GM12878 (cell line): ENCODE measurements around the gene NRTN. TPM values are rescaled to one million over a fixed set of nuclear protein-coding genes. Genes with fewer than 3 reads are reported as not detected.

Source experiments
- ATAC-seq: fragments of 200-7000 bp; cut with Tn5 transposase; 3 replicates; pipeline ENCODE4 v1.9.1; 2020; ENCODE audit warnings: mild to moderate bottlenecking, moderate library complexity
- BruUV-seq: library from RNA; stranded (reverse); fragments of 400-500 nt; replicated peaks from 2 replicates; lab custom pipeline; 2021; lab: Mats Ljungman, UMichigan
- CTCF ChIA-PET: fragments of 300-600 bp; sonication (Branson Sonifier 250); formaldehyde crosslinking; extraction: SDS; loops from one replicate; lab custom pipeline; 2021; ENCODE audit warnings: inconsistent platforms; lab: Yijun Ruan, JAX
- POLR2A ChIA-PET: fragments of 350-600 bp; formaldehyde crosslinking; extraction: SDS; loops from one replicate; lab custom pipeline; 2021; ENCODE audit warnings: inconsistent platforms; lab: Charles Lee
- RAD21 ChIA-PET: fragments of 300-600 bp; sonication (Branson Sonifier 250); formaldehyde crosslinking; loops from one replicate; lab custom pipeline; 2023; ENCODE audit warnings: antibody characterized with exemption; ENCODE audit not compliant: unreplicated experiment; lab: Charles Lee
- SMC1A ChIA-PET: fragments of 300-600 bp; sonication (Branson Sonifier 250); formaldehyde crosslinking; loops from one replicate; lab custom pipeline; 2023; ENCODE audit not compliant: unreplicated experiment, uncharacterized antibody; lab: Charles Lee
- DNase-seq: peaks from one replicate; pipeline ENCODE4 v3.0.0-alpha.2; 2011; ENCODE audit warnings: low read depth, low spot score
- FAIRE-seq: peaks from 3 replicates; lab custom pipeline; 2011; peaks lifted over from hg19 to GRCh38; lab: Jason Lieb, UNC
- H2AFZ ChIP-seq: 2 replicates; pipeline ENCODE4 v1.6.0; 2011; ENCODE audit warnings: low read depth, low read length, control low read depth; ENCODE audit not compliant: control insufficient read depth
- H3K27ac ChIP-seq: 2 replicates; pipeline ENCODE4 v1.5.1; 2011; ENCODE audit warnings: control low read depth; ENCODE audit not compliant: control insufficient read depth, insufficient read depth
- H3K27me3 ChIP-seq, 2 experiments: replicated peaks in 1 of 2; 2 replicates each; pipeline versions ENCODE4 v1.6.0 to v1.6.1; 2011; ENCODE audit warnings: low read length in 1 of 2; ENCODE audit not compliant: control insufficient read depth in 2 of 2, insufficient read depth in 2 of 2
- H3K36me3 ChIP-seq, 2 experiments: 2 replicates each; pipeline ENCODE4 v1.5.1; 2011; ENCODE audit warnings: low read length in 1 of 2; ENCODE audit not compliant: control insufficient read depth in 2 of 2, insufficient read depth in 2 of 2
- H3K4me1 ChIP-seq: 2 replicates; pipeline ENCODE4 v1.6.1; 2011; ENCODE audit warnings: mild to moderate bottlenecking, low read length, moderate library complexity, mixed read lengths; ENCODE audit not compliant: control insufficient read depth, insufficient read depth
- H3K4me2 ChIP-seq: 2 replicates; pipeline ENCODE4 v1.6.0; 2011; ENCODE audit warnings: control low read depth; ENCODE audit not compliant: control insufficient read depth, insufficient read depth
- H3K4me3 ChIP-seq: fragments of 200-600 bp; sonication (generic); 2 replicates; pipeline ENCODE4 v1.5.1; 2016
- H3K79me2 ChIP-seq: 2 replicates; pipeline ENCODE4 v1.6.0; 2011; ENCODE audit warnings: low read length; ENCODE audit not compliant: control insufficient read depth, insufficient read depth
- H3K9ac ChIP-seq: 2 replicates; pipeline ENCODE4 v1.8.0; 2011; ENCODE audit warnings: low read length, control low read depth, mixed read lengths; ENCODE audit not compliant: control insufficient read depth, insufficient read depth
- H3K9me3 ChIP-seq: replicated peaks from 3 replicates; pipeline ENCODE4 v1.5.1; 2011; ENCODE audit warnings: mild to moderate bottlenecking, low read length; ENCODE audit not compliant: control insufficient read depth, insufficient read depth
- H4K20me1 ChIP-seq: 2 replicates; pipeline ENCODE4 v1.6.0; 2011; ENCODE audit not compliant: control insufficient read depth, insufficient read depth
- ESRRA ChIP-seq: IDR thresholded peaks from 2 replicates; pipeline ENCODE4 v1.6.1; 2012; ENCODE audit warnings: mild to moderate bottlenecking, low read length, improper control_type of control experiment
- KAT2A ChIP-seq: conservative IDR thresholded peaks from 2 replicates; pipeline ENCODE4 v1.6.1; 2011; ENCODE audit warnings: low read depth, low read length; ENCODE audit not compliant: control insufficient read depth
- MXI1 ChIP-seq: fragments of 150-350 bp; IDR thresholded peaks from 2 replicates; pipeline ENCODE4 v1.6.1; 2011; ENCODE audit warnings: low read depth, mild to moderate bottlenecking, inconsistent platforms, low read length, improper control_type of control experiment
- PAX5 ChIP-seq: IDR thresholded peaks from 2 replicates; pipeline ENCODE4 v1.6.1; 2011; ENCODE audit warnings: low read depth, low read length, borderline replicate concordance
- RCOR1 ChIP-seq: conservative IDR thresholded peaks from 2 replicates; pipeline ENCODE4 v1.6.1; 2012; ENCODE audit warnings: low read depth, low read length, improper control_type of control experiment
- SREBF2 ChIP-seq: IDR thresholded peaks from 2 replicates; pipeline ENCODE4 v1.6.1; 2012; ENCODE audit warnings: mild to moderate bottlenecking, low read length
- ZNF207 ChIP-seq: fragments of 450-650 bp; IDR thresholded peaks from 2 replicates; pipeline ENCODE4 v1.6.1; 2014; ENCODE audit warnings: antibody characterized with exemption, mild to moderate bottlenecking, borderline replicate concordance
- ZNF274 ChIP-seq: IDR thresholded peaks from one replicate; pipeline ENCODE4 v1.8.0; 2011; ENCODE audit not compliant: insufficient read length, insufficient read depth
- WGBS: methylation state at CpG from one replicate; pipeline ENCODE4 v1.1.6; 2016; ENCODE audit warnings: low lambda C conversion rate; ENCODE audit not compliant: insufficient replicate concordance, insufficient coverage; ENCODE audit errors: missing lambda C conversion rate; 5-methylcytosine and 5-hydroxymethylcytosine counted together
- in situ Hi-C: fragments of 300-500 bp; cut with MboI; formaldehyde crosslinking; loops from 9 replicates; pipeline ENCODE4 v1.14.3; 2018; ENCODE audit warnings: mixed read lengths
- intact Hi-C: fragments of 100-400 bp; cut with micrococcal nuclease; formaldehyde crosslinking; loops from one replicate; pipeline ENCODE4 v1.14.2; 2022; ENCODE audit not compliant: unreplicated experiment
- polyA plus RNA-seq, 11 experiments: library from polyadenylated mRNA; depleted of rRNA in 4 of 11; unstranded in 6 of 11; stranded (reverse) in 5 of 11; fragments of >200 nt; fragmentation: Nextera tagmentation in 4 of 11; fragmentation: Illumina TruSeq in 1 of 11; extraction: Ambion mirVana in 4 of 11; extraction: Trizol in 1 of 11; gene quantifications; 1 replicate in 1 of 11; 2 replicates in 10 of 11; pipeline versions ENCODE4 v1.2.1 to v1.2.3, GENCODE V29; 2011 to 2016; ENCODE audit warnings: inconsistent platforms in 2 of 11, missing spikeins in 2 of 11, low read depth in 1 of 11
- total RNA-seq, 4 experiments: library from RNA; depleted of rRNA in 3 of 4; stranded (reverse); fragments of >200 nt in 3 of 4; fragmentation: Illumina TruSeq in 1 of 4; extraction: Trizol in 1 of 4; gene quantifications; 2 replicates each; pipeline versions ENCODE4 v1.2.1 to v1.2.3, GENCODE V29; 2013 to 2021
- TF ChIP-seq, protein P1 (sequence below): IDR thresholded peaks from 2 replicates; pipeline ENCODE4 v1.6.1; 2012; ENCODE audit warnings: mild to moderate bottlenecking, low read depth, low read length
- TF ChIP-seq, protein P2 (sequence below): fragments of 450-650 bp; IDR thresholded peaks from 2 replicates; pipeline ENCODE4 v1.6.1; 2017; ENCODE audit warnings: low read depth, mild to moderate bottlenecking, moderate library complexity
- TF ChIP-seq, protein P3 (sequence below): fragments of 450-650 bp; IDR thresholded peaks from 2 replicates; pipeline ENCODE4 v1.6.1; 2018; ENCODE audit warnings: mild to moderate bottlenecking, low read depth, moderate library complexity; ENCODE audit not compliant: partially characterized antibody
- TF ChIP-seq, protein P4 (sequence below): fragments of 450-650 bp; IDR thresholded peaks from 2 replicates; pipeline ENCODE4 v1.6.1; 2017; ENCODE audit warnings: mild to moderate bottlenecking, moderate library complexity

The NRTN gene
- total and polyA plus RNA-seq, 10 of the 15 experiments (the other 5 are each of a cell fraction or from before 2014, with no cell fraction given), result not detected

DNA sequence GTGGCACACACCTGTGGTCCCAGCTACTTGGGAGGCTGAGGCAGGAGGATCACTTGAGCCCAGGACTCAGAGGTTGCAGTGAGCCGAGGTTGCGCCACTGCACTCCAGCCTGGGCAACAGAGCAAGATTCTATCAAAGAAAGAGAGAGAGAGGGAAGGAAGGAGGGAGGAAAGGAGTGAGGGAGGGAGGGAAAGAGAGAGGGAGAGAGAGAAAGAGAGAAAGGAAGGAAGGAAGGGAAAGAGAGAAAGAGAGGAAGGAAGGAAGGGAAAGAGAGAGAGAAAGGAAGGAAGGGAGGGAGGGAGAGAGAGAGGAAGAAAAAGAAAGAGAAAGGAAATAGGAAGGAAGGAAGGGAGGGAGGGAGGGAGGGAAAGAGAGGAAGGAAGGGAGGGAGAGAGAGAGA, 12.4 kb downstream of the NRTN start:
- H3K36me3 ChIP-seq, result no peaks in the 10 kb centered on the region
- ChIA-PET SMC1A (no interaction called here), RAD21 (no interaction called here), POLR2A (no interaction called here), CTCF (no interaction called here)
- no peaks in the 10 kb centered on the region for H3K9me3 ChIP-seq
- no peak overlapping the region for H3K9ac ChIP-seq
- intact Hi-C loops (no loop called here), in situ Hi-C loops (no loop called here)
- DNase-seq (no peak), ATAC-seq (no peak), FAIRE-seq (no peak)
- H2AFZ ChIP-seq, result no peak overlapping the region
- H3K27ac ChIP-seq, result no peak overlapping the region
- no peaks in the 10 kb centered on the region for H4K20me1 ChIP-seq
- BruUV-seq, result no TSS peak
- H3K4me1 ChIP-seq, result no peaks in the 10 kb centered on the region
- no peaks in the 10 kb centered on the region for H3K79me2 ChIP-seq
- H3K27me3 ChIP-seq, result no peaks in the 10 kb centered on the region
- H3K4me3 ChIP-seq, result no peak overlapping the region
- H3K4me2 ChIP-seq, result no peak overlapping the region
- 59% methylated on average over 2 of the region's 2 CpGs for whole genome bisulfite sequencing
- TF ChIP-seq PAX5 (no peak), ZNF274 (no peak), ESRRA (no peak), KAT2A (no peak), SREBF2 (no peak), ZNF207 (no peak), MXI1 (no peak), RCOR1 (no peak)
- TF ChIP-seq, protein P1, sequence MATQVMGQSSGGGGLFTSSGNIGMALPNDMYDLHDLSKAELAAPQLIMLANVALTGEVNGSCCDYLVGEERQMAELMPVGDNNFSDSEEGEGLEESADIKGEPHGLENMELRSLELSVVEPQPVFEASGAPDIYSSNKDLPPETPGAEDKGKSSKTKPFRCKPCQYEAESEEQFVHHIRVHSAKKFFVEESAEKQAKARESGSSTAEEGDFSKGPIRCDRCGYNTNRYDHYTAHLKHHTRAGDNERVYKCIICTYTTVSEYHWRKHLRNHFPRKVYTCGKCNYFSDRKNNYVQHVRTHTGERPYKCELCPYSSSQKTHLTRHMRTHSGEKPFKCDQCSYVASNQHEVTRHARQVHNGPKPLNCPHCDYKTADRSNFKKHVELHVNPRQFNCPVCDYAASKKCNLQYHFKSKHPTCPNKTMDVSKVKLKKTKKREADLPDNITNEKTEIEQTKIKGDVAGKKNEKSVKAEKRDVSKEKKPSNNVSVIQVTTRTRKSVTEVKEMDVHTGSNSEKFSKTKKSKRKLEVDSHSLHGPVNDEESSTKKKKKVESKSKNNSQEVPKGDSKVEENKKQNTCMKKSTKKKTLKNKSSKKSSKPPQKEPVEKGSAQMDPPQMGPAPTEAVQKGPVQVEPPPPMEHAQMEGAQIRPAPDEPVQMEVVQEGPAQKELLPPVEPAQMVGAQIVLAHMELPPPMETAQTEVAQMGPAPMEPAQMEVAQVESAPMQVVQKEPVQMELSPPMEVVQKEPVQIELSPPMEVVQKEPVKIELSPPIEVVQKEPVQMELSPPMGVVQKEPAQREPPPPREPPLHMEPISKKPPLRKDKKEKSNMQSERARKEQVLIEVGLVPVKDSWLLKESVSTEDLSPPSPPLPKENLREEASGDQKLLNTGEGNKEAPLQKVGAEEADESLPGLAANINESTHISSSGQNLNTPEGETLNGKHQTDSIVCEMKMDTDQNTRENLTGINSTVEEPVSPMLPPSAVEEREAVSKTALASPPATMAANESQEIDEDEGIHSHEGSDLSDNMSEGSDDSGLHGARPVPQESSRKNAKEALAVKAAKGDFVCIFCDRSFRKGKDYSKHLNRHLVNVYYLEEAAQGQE, result no peak
- TF ChIP-seq, protein P2, sequence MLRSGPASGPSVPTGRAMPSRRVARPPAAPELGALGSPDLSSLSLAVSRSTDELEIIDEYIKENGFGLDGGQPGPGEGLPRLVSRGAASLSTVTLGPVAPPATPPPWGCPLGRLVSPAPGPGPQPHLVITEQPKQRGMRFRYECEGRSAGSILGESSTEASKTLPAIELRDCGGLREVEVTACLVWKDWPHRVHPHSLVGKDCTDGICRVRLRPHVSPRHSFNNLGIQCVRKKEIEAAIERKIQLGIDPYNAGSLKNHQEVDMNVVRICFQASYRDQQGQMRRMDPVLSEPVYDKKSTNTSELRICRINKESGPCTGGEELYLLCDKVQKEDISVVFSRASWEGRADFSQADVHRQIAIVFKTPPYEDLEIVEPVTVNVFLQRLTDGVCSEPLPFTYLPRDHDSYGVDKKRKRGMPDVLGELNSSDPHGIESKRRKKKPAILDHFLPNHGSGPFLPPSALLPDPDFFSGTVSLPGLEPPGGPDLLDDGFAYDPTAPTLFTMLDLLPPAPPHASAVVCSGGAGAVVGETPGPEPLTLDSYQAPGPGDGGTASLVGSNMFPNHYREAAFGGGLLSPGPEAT, result no peak
- TF ChIP-seq, protein P3, sequence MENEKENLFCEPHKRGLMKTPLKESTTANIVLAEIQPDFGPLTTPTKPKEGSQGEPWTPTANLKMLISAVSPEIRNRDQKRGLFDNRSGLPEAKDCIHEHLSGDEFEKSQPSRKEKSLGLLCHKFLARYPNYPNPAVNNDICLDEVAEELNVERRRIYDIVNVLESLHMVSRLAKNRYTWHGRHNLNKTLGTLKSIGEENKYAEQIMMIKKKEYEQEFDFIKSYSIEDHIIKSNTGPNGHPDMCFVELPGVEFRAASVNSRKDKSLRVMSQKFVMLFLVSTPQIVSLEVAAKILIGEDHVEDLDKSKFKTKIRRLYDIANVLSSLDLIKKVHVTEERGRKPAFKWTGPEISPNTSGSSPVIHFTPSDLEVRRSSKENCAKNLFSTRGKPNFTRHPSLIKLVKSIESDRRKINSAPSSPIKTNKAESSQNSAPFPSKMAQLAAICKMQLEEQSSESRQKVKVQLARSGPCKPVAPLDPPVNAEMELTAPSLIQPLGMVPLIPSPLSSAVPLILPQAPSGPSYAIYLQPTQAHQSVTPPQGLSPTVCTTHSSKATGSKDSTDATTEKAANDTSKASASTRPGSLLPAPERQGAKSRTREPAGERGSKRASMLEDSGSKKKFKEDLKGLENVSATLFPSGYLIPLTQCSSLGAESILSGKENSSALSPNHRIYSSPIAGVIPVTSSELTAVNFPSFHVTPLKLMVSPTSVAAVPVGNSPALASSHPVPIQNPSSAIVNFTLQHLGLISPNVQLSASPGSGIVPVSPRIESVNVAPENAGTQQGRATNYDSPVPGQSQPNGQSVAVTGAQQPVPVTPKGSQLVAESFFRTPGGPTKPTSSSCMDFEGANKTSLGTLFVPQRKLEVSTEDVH, result no peak
- TF ChIP-seq, protein P4, sequence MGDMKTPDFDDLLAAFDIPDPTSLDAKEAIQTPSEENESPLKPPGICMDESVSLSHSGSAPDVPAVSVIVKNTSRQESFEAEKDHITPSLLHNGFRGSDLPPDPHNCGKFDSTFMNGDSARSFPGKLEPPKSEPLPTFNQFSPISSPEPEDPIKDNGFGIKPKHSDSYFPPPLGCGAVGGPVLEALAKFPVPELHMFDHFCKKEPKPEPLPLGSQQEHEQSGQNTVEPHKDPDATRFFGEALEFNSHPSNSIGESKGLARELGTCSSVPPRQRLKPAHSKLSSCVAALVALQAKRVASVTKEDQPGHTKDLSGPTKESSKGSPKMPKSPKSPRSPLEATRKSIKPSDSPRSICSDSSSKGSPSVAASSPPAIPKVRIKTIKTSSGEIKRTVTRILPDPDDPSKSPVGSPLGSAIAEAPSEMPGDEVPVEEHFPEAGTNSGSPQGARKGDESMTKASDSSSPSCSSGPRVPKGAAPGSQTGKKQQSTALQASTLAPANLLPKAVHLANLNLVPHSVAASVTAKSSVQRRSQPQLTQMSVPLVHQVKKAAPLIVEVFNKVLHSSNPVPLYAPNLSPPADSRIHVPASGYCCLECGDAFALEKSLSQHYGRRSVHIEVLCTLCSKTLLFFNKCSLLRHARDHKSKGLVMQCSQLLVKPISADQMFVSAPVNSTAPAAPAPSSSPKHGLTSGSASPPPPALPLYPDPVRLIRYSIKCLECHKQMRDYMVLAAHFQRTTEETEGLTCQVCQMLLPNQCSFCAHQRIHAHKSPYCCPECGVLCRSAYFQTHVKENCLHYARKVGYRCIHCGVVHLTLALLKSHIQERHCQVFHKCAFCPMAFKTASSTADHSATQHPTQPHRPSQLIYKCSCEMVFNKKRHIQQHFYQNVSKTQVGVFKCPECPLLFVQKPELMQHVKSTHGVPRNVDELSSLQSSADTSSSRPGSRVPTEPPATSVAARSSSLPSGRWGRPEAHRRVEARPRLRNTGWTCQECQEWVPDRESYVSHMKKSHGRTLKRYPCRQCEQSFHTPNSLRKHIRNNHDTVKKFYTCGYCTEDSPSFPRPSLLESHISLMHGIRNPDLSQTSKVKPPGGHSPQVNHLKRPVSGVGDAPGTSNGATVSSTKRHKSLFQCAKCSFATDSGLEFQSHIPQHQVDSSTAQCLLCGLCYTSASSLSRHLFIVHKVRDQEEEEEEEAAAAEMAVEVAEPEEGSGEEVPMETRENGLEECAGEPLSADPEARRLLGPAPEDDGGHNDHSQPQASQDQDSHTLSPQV, result no peak
